Coronary artery (tissue), 2 donors: ENCODE data around the gene CUL9.
A peak's percentile ranks its signal among the peaks of the same experiment; 100 is the strongest.

ENCODE experiments used
- DNase-seq: peaks from one replicate; pipeline ENCODE4 v3.0.0-alpha.2; 2017; ENCODE audit warnings: low spot score
- H3K27ac ChIP-seq, 2 donors: fragments of 200-600 bp; sonication (generic); one replicate each; pipeline ENCODE4 v1.5.1; 2016 to 2019
- H3K4me3 ChIP-seq: fragments of 200-600 bp; sonication (generic); 2 replicates; pipeline ENCODE4 v1.5.1; 2016; ENCODE audit warnings: mild to moderate bottlenecking, moderate library complexity
- TF ChIP-seq, protein P1 (sequence below): fragments of 200-600 bp; sonication (generic); IDR thresholded peaks from one replicate; pipeline ENCODE4 v1.5.1; 2019; ENCODE audit warnings: antibody characterized with exemption

The CUL9 gene

DNA sequence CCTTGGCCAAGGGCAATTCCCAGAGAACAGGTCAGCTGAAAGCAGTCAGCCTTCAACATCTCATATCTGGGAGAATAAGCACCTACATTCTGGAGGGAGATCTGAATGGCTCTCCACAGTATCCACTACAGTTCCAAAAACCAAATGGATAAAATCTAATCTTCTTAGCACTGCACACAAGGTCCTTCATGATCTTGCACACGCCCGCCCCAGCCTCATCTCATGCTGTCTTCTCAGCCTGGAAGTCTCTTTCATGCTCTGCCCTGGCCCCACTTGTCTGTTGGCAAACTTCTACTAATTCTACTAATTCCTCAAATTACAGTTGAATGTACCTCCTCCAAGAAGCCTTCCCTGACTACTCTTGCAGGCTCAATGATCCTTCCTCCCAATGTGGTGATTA, 59.5 kb downstream of the CUL9 start:
- DNase-seq, result no peak
- TF ChIP-seq, protein P1, sequence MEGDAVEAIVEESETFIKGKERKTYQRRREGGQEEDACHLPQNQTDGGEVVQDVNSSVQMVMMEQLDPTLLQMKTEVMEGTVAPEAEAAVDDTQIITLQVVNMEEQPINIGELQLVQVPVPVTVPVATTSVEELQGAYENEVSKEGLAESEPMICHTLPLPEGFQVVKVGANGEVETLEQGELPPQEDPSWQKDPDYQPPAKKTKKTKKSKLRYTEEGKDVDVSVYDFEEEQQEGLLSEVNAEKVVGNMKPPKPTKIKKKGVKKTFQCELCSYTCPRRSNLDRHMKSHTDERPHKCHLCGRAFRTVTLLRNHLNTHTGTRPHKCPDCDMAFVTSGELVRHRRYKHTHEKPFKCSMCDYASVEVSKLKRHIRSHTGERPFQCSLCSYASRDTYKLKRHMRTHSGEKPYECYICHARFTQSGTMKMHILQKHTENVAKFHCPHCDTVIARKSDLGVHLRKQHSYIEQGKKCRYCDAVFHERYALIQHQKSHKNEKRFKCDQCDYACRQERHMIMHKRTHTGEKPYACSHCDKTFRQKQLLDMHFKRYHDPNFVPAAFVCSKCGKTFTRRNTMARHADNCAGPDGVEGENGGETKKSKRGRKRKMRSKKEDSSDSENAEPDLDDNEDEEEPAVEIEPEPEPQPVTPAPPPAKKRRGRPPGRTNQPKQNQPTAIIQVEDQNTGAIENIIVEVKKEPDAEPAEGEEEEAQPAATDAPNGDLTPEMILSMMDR, result no peak
- no peak overlapping the region for H3K27ac ChIP-seq
- no peak overlapping the region for H3K4me3 ChIP-seq

DNA sequence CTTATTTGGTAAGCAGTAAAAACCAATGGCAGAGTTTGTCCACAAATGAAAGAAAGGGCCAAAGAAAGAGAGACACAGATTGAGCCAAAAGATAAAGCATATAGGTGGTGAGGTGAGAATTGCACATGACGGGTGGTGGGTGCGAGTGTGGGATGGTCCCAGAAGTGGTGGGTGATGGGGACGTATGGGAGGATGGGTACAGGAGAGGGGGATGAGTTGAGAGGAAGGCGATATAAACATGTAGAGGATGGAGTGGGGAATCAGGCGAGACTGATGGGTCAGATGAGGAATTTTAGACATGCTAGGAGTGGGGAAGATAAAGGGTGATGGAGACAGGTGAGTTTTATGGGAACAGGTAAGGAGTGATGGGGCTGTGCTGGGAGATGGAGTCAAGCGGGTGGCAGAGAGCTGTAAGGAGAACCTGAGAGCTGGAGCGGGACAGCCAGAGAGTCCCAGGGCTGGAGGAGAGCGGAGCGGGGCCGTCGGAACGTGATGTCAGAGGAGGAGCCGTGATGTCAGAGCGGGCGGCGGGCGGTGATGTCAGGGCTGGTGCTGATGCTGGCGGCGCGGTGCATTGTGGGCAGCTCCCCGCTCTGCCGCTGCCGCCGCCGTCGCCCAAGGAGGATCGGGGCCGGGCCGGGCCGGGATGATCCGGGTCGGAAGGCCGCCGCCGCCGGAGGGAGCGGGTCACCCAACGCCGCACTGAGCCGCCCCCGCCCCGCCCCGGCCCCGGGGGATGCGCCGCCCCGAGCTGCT, 61.1 kb downstream of the CUL9 start, which contains the start of gene TTBK1:
TSS of gene TTBK1 (plus strand) at position 574 of the 756 bp plus-strand sequence. CDS start 3,180 bp downstream, outside the sequence.
- Histone ChIP-seq H3K27ac (no peak within 1 kb of the TSS), H3K4me3 (peak within 1 kb of the TSS; percentile 36)
- TF ChIP-seq, protein P1, result no peak
- no peak for DNase-seq

DNA sequence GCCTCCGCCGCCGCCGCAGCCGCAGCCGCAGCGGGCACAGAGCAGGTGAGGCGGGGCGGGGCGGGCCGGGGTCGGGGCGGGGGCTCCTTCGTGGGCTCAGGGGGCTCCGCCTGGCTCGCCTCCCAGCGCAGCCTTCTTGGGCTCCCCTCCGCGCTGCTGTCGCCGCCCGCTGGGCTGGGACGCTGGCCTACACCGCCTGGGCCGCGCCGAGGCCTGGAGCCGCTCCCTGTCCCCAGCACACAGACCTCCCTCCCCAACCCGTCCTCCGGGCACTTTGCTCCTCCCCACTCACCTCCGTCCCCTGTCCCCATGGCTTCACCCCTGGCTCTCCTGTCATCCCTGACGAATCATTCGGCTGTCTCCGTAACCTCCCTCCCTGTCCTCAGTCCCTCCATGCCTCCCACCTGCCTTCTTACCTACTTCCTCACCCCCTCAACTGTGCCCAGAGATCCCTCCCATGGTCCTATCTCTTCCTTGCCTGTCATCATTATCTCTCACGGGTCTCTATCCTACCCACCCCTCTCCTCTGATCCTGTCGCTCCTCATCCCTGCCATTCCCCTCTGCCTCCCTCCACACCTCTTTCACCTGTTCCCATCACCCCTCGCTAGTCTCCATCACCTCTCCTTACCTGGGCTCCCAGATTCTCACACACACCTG, 61.8 kb downstream of the CUL9 start:
- Histone ChIP-seq H3K27ac (no peak overlapping the region), H3K4me3 (peak overlapping the region; percentile 36)
- DNase-seq, result no peak
- TF ChIP-seq, protein P1, result no peak

DNA sequence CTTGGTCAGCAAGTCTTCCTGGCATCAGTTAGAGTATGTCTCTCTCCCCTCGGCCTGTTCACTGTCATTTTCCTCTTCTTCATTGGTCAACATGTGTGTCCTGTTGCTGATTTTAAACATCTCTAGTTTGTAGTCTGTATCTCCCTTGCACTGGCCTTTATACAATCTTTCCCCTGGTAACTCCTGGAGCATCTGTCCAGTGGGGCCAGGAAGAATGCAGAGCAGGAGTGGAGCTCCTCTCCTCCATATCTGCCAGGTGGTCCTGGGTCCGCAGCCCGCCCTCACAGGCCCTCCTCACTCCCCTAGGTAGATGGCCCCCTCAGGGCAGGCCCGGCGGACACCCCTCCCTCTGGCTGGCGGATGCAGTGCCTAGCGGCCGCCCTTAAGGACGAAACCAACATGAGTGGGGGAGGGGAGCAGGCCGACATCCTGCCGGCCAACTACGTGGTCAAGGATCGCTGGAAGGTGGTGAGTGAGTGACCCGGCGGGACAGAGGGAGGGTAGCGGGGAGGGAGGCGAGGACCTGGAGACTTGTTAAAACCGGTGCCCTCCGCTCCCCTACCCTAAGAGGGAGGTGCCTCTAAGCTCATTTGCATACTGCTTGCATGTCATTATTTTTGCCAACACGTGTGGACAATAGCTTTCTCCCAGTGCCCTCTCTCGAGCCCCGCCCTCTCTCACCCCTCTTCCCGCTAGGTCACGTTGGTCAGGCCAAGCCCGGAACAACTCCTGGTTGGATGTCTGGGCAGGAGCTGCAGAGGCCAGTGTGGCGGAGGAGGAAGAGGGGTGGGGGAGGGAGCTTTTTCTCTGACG, 64.5 kb downstream of the CUL9 start:
- H3K27ac ChIP-seq, result peak overlapping the region; percentile 17 to 49
- TF ChIP-seq, protein P1, result no peak
- DNase-seq, result peak; percentile 81
- peak overlapping the region; percentile 79 for H3K4me3 ChIP-seq

DNA sequence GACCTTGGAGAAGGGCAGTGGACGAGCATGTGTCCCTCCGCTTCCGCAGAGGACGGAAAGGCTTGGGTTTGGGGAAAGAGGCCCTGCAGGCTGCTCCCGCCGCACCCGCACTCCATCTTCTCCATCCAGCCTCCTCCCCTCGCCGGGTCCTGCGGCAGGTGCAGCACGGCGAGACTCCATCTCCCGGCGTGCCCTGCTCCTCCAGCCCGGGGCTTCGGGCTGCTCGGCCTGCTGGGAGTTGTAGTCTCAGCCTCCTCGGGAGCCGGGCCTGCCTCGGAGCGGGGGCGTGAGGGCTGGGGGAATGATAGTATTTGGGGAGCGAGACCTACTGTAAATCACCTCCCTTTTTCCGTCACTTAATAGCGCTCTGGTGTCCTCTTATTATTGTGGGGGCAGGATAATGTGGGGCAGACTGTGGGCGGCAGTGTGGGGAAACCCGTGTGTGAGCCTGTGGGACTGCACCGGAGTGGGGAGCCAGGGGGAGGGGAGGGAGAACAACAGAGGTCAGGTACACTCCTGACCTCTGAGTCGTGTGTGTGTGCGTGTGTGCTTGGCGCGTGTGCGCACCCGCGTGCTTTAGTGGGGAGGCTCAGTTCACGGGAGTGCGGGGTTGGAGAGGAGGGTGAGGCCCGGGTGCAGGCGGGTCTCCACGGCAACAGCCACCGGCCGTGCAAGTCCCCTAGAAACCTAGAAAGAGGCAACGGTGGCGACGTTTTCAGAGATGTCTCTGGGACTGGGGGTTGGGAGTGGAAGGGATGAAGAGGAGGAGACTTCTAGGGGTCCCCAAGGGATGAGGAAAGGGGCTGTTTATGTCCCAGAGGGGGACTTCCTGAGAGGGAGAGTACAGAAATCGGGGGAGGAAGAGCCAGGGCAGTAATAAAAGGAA, 65.4 kb downstream of the CUL9 start:
- Histone ChIP-seq H3K4me3 (peak overlapping the region; percentile 79), H3K27ac (peak overlapping the region; percentile 17 to 49)
- TF ChIP-seq, protein P1, result no peak
- peak; percentile 81 for DNase-seq

DNA sequence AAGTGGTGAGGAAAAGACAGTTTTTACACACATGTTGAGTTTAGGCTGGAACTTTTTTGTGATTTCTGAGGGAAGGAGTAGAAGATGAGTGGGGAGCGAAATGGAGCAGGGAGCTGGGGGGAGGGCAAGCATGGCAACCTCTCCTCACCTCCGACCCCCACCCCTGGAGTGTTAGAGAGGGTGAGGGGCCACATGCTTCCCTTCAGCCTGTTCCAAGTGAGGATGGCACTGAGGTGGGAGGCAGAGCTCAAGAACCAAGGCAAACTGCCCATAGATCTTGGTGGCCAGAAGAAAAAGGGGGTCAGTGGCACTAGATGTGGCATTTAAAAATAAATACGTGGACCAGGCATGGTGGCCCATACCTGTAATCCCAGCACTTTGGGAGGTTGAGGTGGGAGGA, 66.1 kb downstream of the CUL9 start:
- TF ChIP-seq, protein P1, result no peak
- no peak overlapping the region for H3K4me3 ChIP-seq
- DNase-seq, result no peak
- H3K27ac ChIP-seq, result no peak overlapping the region
